Karpas-422 (cell line): ENCODE results near the gene DENND6B. TPM values are rescaled to one million over a fixed set of nuclear protein-coding genes. Genes with fewer than 3 reads are reported as not detected.

ENCODE experiments used
- DNase-seq: peaks from one replicate; pipeline ENCODE4 v3.0.0-alpha.2; 2015
- H2AFZ ChIP-seq: fragments of 200-600 bp; sonication (generic); 2 replicates; pipeline ENCODE4 v1.6.1; 2014; ENCODE audit warnings: antibody characterized with exemption, low read length, mixed read lengths
- H3K27ac ChIP-seq: fragments of 200-600 bp; sonication (generic); 2 replicates; pipeline ENCODE4 v1.5.1; 2014; ENCODE audit warnings: mild to moderate bottlenecking, low read length, moderate library complexity
- H3K27me3 ChIP-seq: fragments of 200-600 bp; sonication (generic); 2 replicates; pipeline ENCODE4 v1.6.1; 2014; ENCODE audit warnings: low read length, mixed read lengths
- H3K36me3 ChIP-seq: fragments of 200-600 bp; sonication (generic); 2 replicates; pipeline ENCODE4 v1.6.1; 2014; ENCODE audit warnings: low read length, mixed read lengths; ENCODE audit not compliant: insufficient read depth
- H3K4me1 ChIP-seq: fragments of 200-600 bp; sonication (generic); 2 replicates; pipeline ENCODE4 v1.6.1; 2014; ENCODE audit warnings: mild to moderate bottlenecking, low read length, mixed read lengths
- H3K4me2 ChIP-seq: fragments of 200-600 bp; sonication (generic); 2 replicates; pipeline ENCODE4 v1.6.1; 2014; ENCODE audit warnings: low read length, low read depth, mild to moderate bottlenecking; ENCODE audit not compliant: poor library complexity, severe bottlenecking
- H3K4me3 ChIP-seq: fragments of 200-600 bp; sonication (generic); 2 replicates; pipeline ENCODE4 v1.5.1; 2014; ENCODE audit warnings: mild to moderate bottlenecking, antibody characterized with exemption, low read length, mixed read lengths
- H3K79me2 ChIP-seq: fragments of 200-600 bp; sonication (generic); 2 replicates; pipeline ENCODE4 v1.6.1; 2014; ENCODE audit warnings: mild to moderate bottlenecking, low read length, mixed read lengths
- H3K9ac ChIP-seq: fragments of 200-600 bp; sonication (generic); 2 replicates; pipeline ENCODE4 v1.6.0; 2014; ENCODE audit warnings: low read length
- H3K9me2 ChIP-seq: fragments of 200-600 bp; sonication (generic), shearing (Covaris generic); replicated peaks from 2 replicates; pipeline ENCODE4 v1.6.0; 2014; ENCODE audit warnings: mild to moderate bottlenecking, low read length, moderate library complexity; ENCODE audit not compliant: insufficient read depth
- H3K9me3 ChIP-seq: fragments of 300-700, 200-600 bp; sonication (generic); 2 replicates; pipeline ENCODE4 v1.6.1; 2014; ENCODE audit warnings: low read length, mixed read lengths
- H4K20me1 ChIP-seq: fragments of 200-600 bp; sonication (generic); 2 replicates; pipeline ENCODE4 v1.6.1; 2014; ENCODE audit warnings: mild to moderate bottlenecking, antibody characterized with exemption, low read length, low read depth; ENCODE audit not compliant: insufficient read depth
- total RNA-seq: library from RNA; depleted of rRNA; stranded (reverse); fragments of >200 nt; shearing (Covaris generic); gene quantifications from 2 replicates; pipeline ENCODE4 v1.2.3, GENCODE V29; 2014; ENCODE audit warnings: low replicate concordance

Gene DENND6B
- total RNA-seq, 1 experiment from 2014 or later = 2.7 TPM

DNA sequence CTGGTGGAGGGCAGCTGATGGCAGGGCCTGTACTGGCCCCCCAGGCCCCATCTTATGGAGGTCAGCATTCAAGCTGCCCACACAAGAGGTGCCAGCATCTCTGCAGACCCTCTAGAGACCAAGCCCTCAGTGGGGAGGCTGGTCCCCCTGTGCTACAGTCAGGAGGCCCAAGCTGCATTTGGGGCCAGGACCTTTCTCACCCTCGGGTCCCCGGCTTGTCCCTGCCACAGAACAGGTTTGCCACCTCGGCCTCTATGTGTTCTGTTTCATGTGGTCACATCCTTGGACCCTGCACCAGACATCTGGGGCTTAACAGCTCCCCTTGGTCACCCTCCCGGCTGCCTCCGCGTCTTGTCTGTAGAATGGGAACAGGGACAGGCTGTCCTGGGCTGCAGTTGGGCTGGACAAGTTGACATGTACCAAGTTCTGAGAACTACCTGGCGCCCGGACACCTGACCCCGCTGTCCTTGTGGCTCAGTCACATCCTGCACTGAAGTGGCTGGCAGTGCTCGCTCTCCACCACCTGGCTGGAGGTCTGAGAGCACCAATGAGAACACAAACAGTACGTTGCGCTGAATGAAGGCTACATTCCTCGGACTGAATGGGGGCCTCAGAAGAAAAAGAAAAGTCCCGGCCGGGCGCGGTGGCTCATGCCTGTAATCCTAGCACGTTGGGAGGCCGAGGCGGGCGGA, 16.6 kb downstream of the DENND6B start:
- Histone ChIP-seq H3K27ac (no peak overlapping the region), H3K4me2 (no peak overlapping the region), H3K9ac (no peak overlapping the region), H4K20me1 (peaks cover 12% of the 10 kb centered on the region; the same call in 1 of the 2 replicates), H3K4me3 (no peak overlapping the region), H3K9me3 (no peaks in the 10 kb centered on the region), H3K4me1 (peaks cover 55% of the 10 kb centered on the region), H3K27me3 (no peaks in the 10 kb centered on the region), H2AFZ (no peak overlapping the region), H3K9me2 (no peaks in the 10 kb centered on the region), H3K79me2 (no peaks in the 10 kb centered on the region), H3K36me3 (no peaks in the 10 kb centered on the region)
- DNase-seq = no peak

DNA sequence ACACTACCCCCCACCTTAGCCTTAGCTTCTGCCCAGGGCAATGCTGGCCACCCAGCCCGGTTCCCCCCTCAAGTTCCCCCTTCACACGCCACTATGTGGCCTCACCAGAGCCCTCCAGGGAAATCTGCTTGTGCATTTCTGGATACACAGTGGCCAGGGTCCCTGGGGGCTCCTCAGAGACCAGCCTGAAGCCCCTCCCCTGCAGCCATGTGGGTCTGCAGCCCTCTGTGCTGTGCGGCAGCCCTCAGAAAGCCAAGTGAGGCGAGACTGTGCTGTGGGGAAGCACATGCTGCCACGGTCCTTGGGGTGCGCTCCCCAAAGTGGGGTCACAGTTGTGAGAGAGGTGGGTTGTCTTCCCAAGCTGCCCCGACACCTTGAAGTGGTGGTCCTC, 17.2 kb downstream of the DENND6B start:
- H3K36me3 ChIP-seq = no peaks in the 10 kb centered on the region
- no peaks in the 10 kb centered on the region for H3K27me3 ChIP-seq
- no peak overlapping the region for H3K9ac ChIP-seq
- no peak overlapping the region for H3K27ac ChIP-seq
- H3K79me2 ChIP-seq = no peaks in the 10 kb centered on the region
- H3K9me2 ChIP-seq = no peaks in the 10 kb centered on the region
- no peak overlapping the region for H3K4me3 ChIP-seq
- H2AFZ ChIP-seq = no peak overlapping the region
- H3K9me3 ChIP-seq = no peaks in the 10 kb centered on the region
- no peak overlapping the region for H3K4me2 ChIP-seq
- H4K20me1 ChIP-seq = peaks cover 15% of the 10 kb centered on the region; the same call in 1 of the 2 replicates
- no peak for DNase-seq
- peaks cover 55% of the 10 kb centered on the region for H3K4me1 ChIP-seq

DNA sequence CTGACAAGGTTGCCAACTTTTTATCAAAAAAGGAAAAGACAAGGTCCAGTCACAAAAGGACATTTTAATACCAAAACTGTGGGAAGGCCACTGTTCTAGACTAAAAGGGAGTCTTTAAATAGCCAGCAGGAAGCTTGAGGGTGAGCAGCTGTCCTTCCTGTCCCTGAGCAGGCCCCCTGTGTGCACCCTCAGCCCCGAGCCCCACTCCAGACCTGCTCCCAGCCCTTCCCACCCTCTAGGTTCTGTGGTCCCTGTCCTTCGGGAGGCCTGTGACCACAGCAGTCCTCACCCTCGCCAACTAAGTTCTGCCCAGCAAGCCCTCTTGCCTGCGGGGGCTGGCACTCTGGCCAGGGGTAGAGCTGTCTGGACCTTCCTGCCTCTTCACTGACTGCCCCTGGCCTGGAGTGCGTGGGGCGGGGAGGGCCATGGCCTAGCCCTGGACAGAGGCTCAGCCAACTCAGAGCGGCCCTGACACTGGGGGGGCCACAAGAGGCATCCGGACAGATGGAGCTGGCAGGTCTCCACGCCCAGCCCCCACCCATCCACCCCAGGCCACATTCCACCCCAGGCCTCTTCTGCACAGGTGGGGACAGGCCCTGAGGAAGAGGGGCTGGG, 17.7 kb downstream of the DENND6B start:
- peaks cover 56% of the 10 kb centered on the region for H3K4me1 ChIP-seq
- no peak overlapping the region for H3K4me2 ChIP-seq
- no peak overlapping the region for H3K4me3 ChIP-seq
- H2AFZ ChIP-seq = no peak overlapping the region
- no peaks in the 10 kb centered on the region for H3K27me3 ChIP-seq
- DNase-seq = no peak
- no peak overlapping the region for H3K27ac ChIP-seq
- no peaks in the 10 kb centered on the region for H3K9me3 ChIP-seq
- H3K9me2 ChIP-seq = no peaks in the 10 kb centered on the region
- H3K36me3 ChIP-seq = no peaks in the 10 kb centered on the region
- H4K20me1 ChIP-seq = peaks cover 15% of the 10 kb centered on the region; the same call in 1 of the 2 replicates
- peak overlapping the region; percentile 31; the same call in 1 of the 2 replicates for H3K9ac ChIP-seq
- no peaks in the 10 kb centered on the region for H3K79me2 ChIP-seq

DNA sequence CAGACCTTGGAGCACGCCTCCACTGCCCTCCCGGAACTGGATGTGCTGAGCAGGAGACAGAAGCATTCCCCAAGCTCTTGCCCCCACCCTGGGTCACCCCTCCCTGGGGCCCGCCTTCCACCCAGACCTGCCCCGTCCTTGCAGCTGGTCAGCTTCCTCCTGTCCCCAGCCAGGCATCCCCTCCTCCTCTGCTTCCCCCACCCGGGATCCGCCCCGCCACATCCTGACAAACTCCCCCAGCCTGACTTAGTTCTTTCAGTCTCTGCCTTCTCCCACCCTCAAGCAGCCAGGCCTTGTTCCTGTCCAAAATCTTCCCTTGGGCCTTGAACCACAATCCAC, 18.2 kb downstream of the DENND6B start:
- Histone ChIP-seq H3K27ac (no peak overlapping the region), H2AFZ (no peak overlapping the region), H3K9me3 (no peaks in the 10 kb centered on the region), H3K79me2 (no peaks in the 10 kb centered on the region), H3K4me3 (no peak overlapping the region), H3K4me1 (peaks cover 56% of the 10 kb centered on the region), H3K9me2 (no peaks in the 10 kb centered on the region), H3K36me3 (no peaks in the 10 kb centered on the region), H3K4me2 (no peak overlapping the region), H3K9ac (peak overlapping the region; percentile 31; the same call in 1 of the 2 replicates), H3K27me3 (no peaks in the 10 kb centered on the region), H4K20me1 (peaks cover 17% of the 10 kb centered on the region; the same call in 1 of the 2 replicates)
- no peak for DNase-seq

DNA sequence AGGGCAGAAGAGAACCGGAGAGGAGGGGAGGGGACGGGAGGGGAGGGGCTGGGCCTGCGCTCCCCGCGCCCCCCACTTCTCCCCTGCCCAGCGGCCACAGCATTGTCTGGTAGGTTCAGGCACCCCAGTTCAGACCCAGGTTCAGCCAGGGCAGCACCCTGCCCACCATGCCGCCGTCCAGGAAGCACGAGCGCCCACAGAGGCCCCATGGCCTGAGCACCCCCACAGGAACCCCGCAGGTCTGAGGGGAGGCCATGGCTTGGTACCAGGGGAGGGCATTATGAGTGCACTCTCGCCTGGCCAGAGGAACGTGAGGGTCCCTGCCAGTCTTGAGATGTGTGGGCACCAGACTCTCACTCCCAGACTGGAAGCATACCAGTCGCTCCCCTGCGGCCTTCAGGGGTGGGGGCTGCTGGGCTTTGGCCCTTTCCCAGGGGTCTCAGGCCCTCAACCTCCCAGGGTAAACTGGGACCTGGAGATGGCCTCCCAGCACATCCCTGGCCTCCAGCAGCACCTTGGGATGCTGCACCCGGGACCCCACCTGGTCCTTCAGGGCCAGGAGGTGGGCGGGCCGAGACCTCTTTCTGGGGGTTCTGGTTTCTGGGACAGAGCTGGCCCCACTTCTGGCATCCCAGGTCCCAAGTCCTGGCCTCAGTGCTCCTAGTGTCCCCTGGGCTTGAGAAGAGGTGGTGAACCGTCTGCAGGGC, 18.8 kb downstream of the DENND6B start:
- H2AFZ ChIP-seq = no peak overlapping the region
- no peaks in the 10 kb centered on the region for H3K36me3 ChIP-seq
- peaks cover 61% of the 10 kb centered on the region for H3K4me1 ChIP-seq
- H3K4me2 ChIP-seq = no peak overlapping the region
- H3K9me3 ChIP-seq = no peaks in the 10 kb centered on the region
- H3K4me3 ChIP-seq = no peak overlapping the region
- H4K20me1 ChIP-seq = peaks cover 19% of the 10 kb centered on the region; the same call in 1 of the 2 replicates
- H3K9ac ChIP-seq = 0 out of 2 replicates have a peak overlapping the region, but pooled peaks have one; percentile 31
- no peaks in the 10 kb centered on the region for H3K9me2 ChIP-seq
- DNase-seq = no peak
- H3K27ac ChIP-seq = no peak overlapping the region
- no peaks in the 10 kb centered on the region for H3K27me3 ChIP-seq
- no peaks in the 10 kb centered on the region for H3K79me2 ChIP-seq

DNA sequence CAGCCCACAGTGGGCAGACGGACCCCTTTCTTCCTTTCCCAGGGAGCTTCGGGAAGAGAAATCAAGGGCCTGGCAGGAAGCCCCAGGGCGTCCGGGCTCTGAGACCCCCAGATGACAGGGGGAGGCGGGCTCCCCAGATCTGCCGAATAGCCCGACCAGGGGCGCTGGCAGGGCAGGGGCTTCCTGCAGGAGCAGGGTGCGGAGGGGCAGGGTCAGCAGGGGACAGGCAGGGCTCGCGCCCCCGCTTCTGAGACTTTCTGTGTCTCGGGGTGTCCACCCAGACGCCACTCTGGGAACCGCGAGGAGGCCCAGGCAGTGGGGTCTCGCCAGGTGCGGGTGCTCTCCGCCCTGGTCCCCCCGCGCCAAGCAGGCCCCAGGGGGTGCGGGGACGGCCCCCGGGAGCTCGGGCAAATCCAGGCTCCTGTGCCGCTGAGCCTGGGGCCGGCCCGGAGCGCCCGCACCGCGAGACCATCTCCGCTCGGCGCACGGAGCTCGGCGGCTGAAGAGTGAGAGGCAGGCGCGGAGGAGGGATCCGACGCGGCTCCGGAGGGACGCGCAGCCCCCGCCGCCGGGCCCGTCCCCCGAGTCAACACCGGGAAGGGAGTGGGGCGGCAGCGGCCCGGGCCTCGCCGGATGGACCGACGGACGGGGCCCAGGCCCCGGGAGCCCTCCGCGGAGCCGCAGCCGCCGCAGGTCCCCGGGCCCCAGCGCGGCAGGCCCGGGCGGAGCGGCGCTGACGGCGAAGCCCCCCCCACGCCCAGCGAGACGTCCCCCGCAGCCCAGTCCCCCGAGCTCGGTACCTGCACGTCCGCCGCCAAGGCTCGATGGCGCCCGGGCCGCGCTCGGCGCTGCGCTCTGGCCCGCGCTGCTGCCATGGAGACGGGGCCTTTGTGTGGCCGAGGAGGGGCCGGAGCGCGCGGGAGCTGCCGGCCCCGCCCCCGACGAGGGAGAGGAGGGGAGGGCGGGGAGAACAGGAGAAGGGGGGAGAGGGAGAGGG, 19.8 kb downstream of the DENND6B start, which contains the start of gene PLXNB2:
Gene PLXNB2 (minus strand): TSS at position 894 of the 997 bp plus-strand sequence. CDS start 17,062 bp downstream, outside the sequence.
- Histone ChIP-seq H3K79me2 (no peaks in the 10 kb centered on the region), H3K4me2 (peak within 1 kb of the TSS; percentile 71), H4K20me1 (peaks cover 26% of the 10 kb centered on the region; the same call in 1 of the 2 replicates), H3K9me2 (no peaks in the 10 kb centered on the region), H3K27me3 (no peaks in the 10 kb centered on the region), H3K9me3 (no peaks in the 10 kb centered on the region), H3K4me3 (peak within 1 kb of the TSS; percentile 66), H2AFZ (no peak within 1 kb of the TSS), H3K27ac (no peak within 1 kb of the TSS), H3K36me3 (no peaks in the 10 kb centered on the region), H3K4me1 (peaks cover 66% of the 10 kb centered on the region), H3K9ac (peak within 1 kb of the TSS; percentile 66)
- DNase-seq = peak; percentile 89

DNA sequence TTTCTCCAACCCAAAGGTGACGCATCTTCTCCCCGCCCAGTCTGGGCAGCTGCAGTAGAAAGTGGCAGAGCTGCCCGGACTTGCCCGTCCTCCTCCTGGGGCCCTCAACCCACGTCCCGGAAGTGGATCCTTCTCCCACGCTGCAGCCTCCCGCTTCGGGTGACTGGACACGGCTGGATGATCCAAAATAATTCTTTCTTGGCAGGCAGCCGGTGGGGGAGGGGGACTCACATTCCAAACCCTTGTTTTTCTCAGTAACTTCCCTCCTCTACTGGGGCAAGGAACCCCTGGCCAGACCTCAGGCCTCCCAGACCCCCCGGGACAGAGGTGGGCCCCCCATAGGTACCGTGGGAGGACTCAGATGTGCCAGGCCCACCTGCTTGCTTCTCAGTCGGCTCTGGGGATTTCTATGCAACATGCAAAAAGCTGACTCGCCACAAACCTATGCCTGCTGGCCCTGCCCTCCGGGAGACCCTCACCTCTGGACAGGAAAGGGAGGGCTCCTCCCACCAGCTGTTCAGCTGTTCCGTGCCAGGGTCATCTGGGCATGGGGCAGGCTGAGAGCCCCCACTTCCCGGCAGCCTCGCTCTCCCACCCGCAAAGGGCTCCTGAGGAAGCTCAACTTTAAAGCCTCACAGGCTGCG, 20.8 kb downstream of the DENND6B start:
- Histone ChIP-seq H3K9me3 (no peaks in the 10 kb centered on the region), H3K79me2 (no peaks in the 10 kb centered on the region), H3K4me1 (peaks cover 75% of the 10 kb centered on the region), H3K27me3 (no peaks in the 10 kb centered on the region), H3K27ac (no peak overlapping the region), H3K4me2 (peak overlapping the region; percentile 71), H3K4me3 (peak overlapping the region; percentile 66; the same call in 1 of the 2 replicates), H4K20me1 (peaks cover 22% of the 10 kb centered on the region; the same call in 1 of the 2 replicates), H3K9me2 (no peaks in the 10 kb centered on the region), H3K36me3 (no peaks in the 10 kb centered on the region), H2AFZ (no peak overlapping the region), H3K9ac (peak overlapping the region; percentile 66)
- no peak for DNase-seq
